Measurements from ENCODE around the gene ZC3H6. TPM values are rescaled to one million over a fixed set of nuclear protein-coding genes. Genes with fewer than 3 reads are reported as not detected.
A peak's percentile ranks its signal among the peaks of the same experiment; 100 is the strongest.

The ZC3H6 gene
- polyA plus RNA-seq (ENCODE audit: insufficient read length in 10 of 10) = 1 to 10 TPM; 3.2 to 8.3 (median 4.6) TPM
- long read RNA-seq, donor 1, full-length matches to known transcripts = 1 of 1 reads
- long read RNA-seq, donor 1, partial matches to known transcripts = 0 of 1 reads
- long read RNA-seq, donor 1, other reads (novel, unspliced or antisense) = 0 of 1 reads
- long read RNA-seq, donor 2, full-length matches to known transcripts = 1 of 7 reads
- long read RNA-seq, donor 2, partial matches to known transcripts = 6 of 7 reads
- long read RNA-seq, donor 2, other reads (novel, unspliced or antisense) = 0 of 7 reads
- long read RNA-seq, donor 3 = 0 reads
- long read RNA-seq, donor 4 = 0 reads
- long read RNA-seq, donor 5 = 0 reads
- long read RNA-seq, donor 6 = 0 reads
- long read RNA-seq, donor 7 = 0 reads
- long read RNA-seq, donor 8 = 0 reads
- long read RNA-seq, donor 9 = 0 reads

- DNase-seq = peak; percentile 99
Measured at GRCh38 chr2:112275311-112275886, at the start of gene ZC3H6. TSS of gene ZC3H6 (plus strand) at chr2:112275597. CDS start at chr2:112275995, 398 bp downstream.

- DNase-seq = no peak
Measured at GRCh38 chr2:112229348-112229747, 46.0 kb upstream of the ZC3H6 start.

GRCh38 chr2:112230371-112230770 lies 45.0 kb upstream of the ZC3H6 start:
- DNase-seq = no peak

GRCh38 chr2:112239862-112240261 lies 35.5 kb upstream of the ZC3H6 start:
- DNase-seq = no peak

- no peak for DNase-seq
Measured at GRCh38 chr2:112242384-112242783, 33.0 kb upstream of the ZC3H6 start.

GRCh38 chr2:112243233-112243632 lies 32.2 kb upstream of the ZC3H6 start:
- DNase-seq = no peak

GRCh38 chr2:112244854-112245253 lies 30.5 kb upstream of the ZC3H6 start:
- DNase-seq = no peak

GRCh38 chr2:112251271-112251670 lies 24.1 kb upstream of the ZC3H6 start:
- DNase-seq = no peak

- DNase-seq = no peak
Measured at GRCh38 chr2:112253261-112253815, 22.1 kb upstream of the ZC3H6 start.

GRCh38 chr2:112254466-112255240 lies 20.7 kb upstream of the ZC3H6 start, which contains the start of gene ZC3H8:
TSS of gene ZC3H8 (minus strand) at chr2:112255042. CDS start at chr2:112254981, 61 bp downstream.
- DNase-seq = peak; percentile 90 to 97 (median 96)

- DNase-seq = no peak
Measured at GRCh38 chr2:112255875-112256274, 19.5 kb upstream of the ZC3H6 start.

- DNase-seq = no peak
Measured at GRCh38 chr2:112256654-112257053, 18.7 kb upstream of the ZC3H6 start.

GRCh38 chr2:112257575-112257974 lies 17.8 kb upstream of the ZC3H6 start:
- no peak for DNase-seq

- DNase-seq = peak; percentile 74 to 91 (median 86)
Measured at GRCh38 chr2:112259509-112260294, 15.7 kb upstream of the ZC3H6 start.

GRCh38 chr2:112260295-112260625 lies 15.1 kb upstream of the ZC3H6 start:
- no peak for DNase-seq

- DNase-seq = no peak
Measured at GRCh38 chr2:112262876-112263275, 12.5 kb upstream of the ZC3H6 start.

GRCh38 chr2:112268547-112268946 lies 6.8 kb upstream of the ZC3H6 start:
- no peak for DNase-seq

- no peak for DNase-seq
Measured at GRCh38 chr2:112272669-112273068, 2.7 kb upstream of the ZC3H6 start.

GRCh38 chr2:112273349-112273748 lies 2.0 kb upstream of the ZC3H6 start:
- no peak for DNase-seq

- peak; percentile 90 to 96 (median 95) for DNase-seq
Measured at GRCh38 chr2:112275887-112276773, 733 bp downstream of the ZC3H6 start.

All from muscle of back (tissue), 13 donors.